ENCODE measurements around the gene HACD2.
"Not testable (repeated sequence)": the region's sequence is repeated elsewhere in the genome, so short reads cannot be mapped to it uniquely, and the experiment has no call there.

The HACD2 gene

DNA sequence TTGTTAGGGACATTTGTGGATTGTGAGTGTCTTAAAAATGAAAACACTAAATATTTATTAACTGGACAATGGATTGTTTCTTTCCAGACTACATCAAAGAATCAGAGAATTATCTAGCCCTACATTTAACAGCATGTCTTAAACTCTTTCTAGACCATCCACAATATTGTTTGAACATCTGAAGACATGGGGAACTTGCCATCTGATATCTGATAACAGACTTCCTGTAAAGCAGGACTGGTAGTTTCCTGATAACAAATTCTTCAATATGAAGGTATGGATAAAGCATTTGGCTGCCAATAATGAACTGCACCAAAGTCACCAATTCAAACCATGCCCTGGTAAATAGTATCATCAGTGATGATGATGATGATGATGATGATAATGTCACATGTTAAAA is 26.2 kb upstream of the HACD2 start:
- no peak for DNase-seq (ENCODE audit: low read depth)

DNA sequence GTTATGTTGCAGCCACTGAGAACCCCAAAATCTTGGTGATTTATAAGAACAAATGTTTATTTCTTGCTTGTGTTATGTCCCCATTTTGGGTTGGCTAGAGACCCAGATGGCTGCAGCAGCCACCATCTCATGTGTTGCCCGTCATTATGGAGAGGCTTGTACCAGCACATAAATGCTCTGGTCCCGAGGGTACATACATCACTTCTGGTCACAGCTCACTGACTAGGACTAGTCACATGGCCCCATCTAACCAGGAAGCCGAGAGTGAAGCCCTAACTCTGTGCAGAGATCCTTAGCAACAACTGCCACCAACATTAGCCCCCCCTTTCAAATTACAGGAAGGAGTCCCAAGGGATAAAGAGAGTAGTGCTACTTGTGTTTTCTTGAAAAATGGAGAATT is 25.5 kb upstream of the HACD2 start:
- DNase-seq (ENCODE audit: low read depth) = no peak

DNA sequence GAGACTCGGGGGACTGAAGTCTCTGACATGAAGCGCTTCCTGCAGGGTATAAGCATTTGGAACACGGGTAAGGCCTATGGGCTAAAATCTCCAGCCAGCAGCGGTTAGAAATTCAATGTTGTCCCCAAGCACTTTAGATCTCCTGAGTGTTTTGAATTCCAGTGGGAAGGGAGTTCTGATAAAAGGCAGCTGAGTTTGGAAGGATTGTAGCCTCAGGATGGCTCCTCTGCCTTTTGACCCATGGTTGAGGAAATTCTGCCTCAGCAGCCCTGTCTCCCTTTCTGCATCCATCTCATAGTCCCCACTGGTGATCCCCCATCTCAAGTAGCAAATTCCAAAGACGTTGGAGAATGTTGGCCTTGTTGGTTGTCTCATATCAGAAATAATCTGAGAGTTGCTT is 24.2 kb upstream of the HACD2 start:
- no peak for DNase-seq (ENCODE audit: low read depth)

DNA sequence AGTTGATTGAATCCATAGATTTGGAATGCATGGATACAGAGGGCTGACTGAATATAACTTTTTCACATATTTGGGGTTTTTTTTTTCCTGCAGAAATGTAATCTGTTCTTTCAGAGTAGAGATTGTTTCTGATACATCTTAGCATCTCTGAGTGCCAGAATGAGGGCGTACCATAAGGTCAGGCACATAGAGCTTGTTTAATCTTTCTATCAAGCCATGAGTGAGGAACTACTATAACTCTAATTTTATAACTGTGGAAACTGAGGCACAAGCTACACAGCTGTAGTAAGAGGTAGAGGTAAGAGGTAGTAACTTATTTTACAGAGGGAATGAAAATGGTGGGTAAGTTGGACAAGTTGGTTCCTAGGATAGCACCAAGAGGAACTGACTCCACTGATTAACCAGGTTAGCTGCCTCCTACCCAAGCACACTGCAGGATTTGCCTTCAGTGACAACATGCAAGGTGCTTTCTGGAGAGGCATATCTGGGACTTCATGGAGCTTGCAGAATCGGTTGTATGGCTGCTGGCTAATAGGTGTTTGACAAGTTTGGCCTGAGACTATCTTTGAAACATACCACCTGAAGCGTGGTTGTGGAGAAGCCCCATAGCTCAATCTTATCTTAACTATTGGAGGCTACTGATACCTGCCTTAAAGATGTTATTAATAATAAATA is 23.5 kb upstream of the HACD2 start:
- no peak for DNase-seq (ENCODE audit: low read depth)

DNA sequence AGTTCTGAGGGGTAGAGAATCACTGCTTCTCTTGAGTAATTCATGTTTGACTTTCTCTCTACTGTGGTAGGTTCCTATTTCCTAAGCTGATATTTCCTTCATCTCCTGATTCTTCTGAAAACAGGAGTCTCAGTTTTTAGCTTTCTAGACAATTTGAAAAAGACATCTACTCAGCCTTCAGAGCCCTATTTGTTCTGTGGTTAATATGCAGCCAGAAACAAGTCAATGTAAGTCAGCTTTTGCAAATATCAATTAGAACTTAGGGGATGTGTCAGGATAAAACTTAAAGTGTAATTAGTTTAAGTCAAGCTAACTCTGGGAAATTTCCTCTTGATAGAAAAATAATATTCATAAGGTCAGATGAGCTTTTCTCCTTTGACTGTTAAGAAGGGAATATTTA is 21.7 kb upstream of the HACD2 start:
- no peak for DNase-seq (ENCODE audit: low read depth)

DNA sequence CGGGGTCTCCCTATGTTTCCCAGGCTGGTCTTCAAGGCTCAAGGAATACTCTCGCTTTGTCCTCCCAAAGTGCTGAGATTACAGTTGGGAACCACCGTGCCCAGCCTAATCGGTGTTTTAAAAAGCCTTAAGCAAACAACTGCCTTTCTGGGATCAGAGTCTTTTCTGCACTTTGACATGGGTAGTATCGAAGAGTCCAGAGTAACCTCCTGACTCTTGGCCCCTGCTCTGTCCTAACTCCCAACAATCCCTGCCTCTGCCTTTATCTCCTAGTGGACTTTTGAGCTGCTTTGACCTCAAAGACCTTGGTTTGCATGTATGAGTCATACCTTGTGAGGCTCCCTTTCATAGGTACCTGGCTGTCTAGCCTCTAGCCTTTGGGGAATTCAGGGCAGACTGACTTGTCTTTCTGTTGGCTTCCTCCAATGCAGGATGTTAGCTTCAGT is 21.0 kb upstream of the HACD2 start:
- DNase-seq (ENCODE audit: low read depth) = no peak

DNA sequence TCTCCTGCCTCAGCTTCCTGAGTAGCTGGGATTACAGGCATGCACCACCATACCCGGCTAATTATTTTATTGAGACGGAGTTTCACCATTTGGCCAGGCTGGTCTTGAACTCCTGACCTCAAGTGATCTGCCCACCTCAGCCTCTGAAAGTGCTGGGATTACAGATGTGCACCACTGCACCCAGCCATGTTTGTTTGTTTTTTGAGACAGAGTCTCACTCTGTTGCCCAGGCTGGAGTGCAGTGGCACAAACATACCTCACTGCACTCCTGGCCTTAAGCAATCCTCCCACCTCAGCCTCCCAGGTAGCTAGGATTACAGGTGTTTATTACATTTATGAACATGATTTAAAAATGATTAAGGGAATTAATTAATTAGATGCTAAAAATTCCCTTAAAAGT is 18.3 kb upstream of the HACD2 start:
- not testable (repeated sequence) for DNase-seq (ENCODE audit: low read depth)

DNA sequence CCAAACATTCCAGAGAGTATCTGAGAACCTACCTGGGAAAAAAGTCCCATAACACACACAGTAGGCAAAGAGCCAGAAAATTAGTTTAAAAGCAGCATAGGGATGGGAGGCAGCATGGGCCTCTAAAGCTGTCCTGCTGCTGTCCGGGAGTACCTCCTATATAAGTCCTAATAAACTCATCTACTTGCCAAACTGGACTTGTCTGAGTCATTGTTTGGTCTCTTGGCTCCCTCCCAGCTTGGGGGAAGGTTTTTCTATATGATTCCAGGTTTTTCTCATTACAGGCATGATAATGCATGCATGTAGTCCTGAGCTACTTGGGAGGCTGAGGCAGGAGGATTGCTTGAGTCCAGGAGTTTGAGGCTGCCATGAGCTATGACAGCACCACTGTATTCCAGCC is 17.5 kb upstream of the HACD2 start:
- no peak for DNase-seq (ENCODE audit: low read depth)

DNA sequence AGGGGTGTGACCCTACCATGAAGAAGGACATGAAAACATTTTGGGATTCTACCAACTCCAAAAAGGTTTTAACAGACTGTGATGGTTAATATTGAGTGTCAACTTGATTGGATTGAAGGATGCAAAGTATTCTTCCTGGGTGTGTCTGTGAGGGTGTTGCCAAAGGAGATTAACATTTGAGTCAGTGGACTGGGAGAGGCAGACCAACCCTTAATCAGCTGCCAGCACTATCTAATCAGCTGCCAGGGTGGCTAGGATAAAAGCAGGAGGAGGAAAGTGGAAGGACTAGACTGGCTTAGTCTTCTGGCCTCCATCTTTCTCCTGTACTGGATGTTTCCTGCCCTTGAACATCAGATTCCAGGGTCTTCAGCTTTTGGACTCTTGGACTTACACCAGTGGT is 16.0 kb upstream of the HACD2 start:
- DNase-seq (ENCODE audit: low read depth) = not testable (repeated sequence)

DNA sequence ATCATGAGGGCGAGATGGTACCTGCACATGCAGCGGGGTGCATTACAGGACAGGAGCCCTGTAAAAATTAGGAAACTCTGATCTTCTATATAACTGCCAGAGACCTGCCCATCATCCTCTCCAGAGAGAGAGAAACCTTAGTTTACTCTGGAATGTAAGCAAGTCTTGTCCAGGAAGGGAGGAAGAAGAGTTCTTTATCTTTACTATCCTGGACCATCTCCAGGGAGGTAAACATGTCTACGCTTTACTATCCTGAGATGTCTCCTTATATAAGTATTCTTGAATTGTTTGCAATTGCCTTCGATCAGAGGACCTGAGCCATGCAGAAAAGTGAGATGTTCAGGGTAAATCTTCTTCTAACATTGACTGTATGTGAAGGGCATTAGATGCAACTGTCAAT is 12.7 kb upstream of the HACD2 start:
- DNase-seq (ENCODE audit: low read depth) = no peak

DNA sequence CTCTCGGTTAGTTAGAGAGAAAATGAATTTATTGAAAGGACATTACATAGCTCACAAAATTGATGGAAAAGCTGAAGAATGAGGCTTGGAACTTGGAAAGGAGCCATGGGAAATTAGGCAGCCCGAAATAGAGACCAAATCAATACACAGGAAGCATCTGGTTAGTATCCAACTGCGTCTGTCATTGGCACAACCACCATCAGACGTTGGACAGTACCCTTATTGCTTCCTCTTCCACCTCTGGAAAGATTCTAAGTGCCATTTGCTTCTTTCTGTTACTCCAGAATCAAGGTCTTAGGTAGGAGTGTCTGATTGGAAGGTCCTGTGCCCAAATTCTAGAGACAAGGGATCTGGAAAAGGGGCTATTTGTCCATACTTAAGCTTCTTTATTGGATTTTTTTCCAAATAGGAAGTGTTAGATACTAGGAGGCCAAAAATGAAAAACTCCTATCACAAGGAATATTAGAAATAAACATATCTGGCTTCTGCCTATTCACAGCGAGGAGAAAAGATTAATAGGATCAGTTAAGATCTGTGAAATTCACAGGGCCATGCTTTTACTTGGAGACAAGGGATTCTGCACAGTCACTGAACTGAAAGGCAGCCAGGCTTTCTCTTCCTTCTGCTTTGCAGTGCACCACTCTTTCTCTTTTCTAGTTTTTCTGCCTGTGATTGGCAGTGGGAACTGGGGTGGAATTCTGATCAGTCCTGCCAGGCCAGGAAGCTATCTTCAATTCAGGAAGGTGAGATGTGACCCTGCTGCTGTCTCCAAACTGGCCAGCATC is 10.7 kb upstream of the HACD2 start:
- DNase-seq (ENCODE audit: low read depth) = no peak

DNA sequence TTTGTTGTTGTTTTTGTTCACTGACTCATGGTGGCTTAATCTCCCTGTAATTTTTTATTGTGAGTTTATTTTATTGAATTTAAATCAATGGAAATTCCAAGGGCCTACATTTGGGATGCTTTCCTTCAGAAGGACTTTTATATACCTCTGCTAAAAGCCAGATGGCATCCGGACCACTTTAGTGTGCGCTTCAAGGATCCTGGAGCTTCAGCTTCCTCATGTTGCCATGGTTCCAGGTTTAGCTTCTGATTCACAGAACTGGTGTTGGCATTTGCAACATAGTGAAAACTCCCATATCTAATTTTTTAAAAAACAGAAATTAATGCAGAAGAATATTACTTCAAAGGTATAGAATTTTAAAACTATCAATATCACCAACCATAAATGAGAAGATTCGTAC is 8.5 kb upstream of the HACD2 start:
- no peak for DNase-seq (ENCODE audit: low read depth)

DNA sequence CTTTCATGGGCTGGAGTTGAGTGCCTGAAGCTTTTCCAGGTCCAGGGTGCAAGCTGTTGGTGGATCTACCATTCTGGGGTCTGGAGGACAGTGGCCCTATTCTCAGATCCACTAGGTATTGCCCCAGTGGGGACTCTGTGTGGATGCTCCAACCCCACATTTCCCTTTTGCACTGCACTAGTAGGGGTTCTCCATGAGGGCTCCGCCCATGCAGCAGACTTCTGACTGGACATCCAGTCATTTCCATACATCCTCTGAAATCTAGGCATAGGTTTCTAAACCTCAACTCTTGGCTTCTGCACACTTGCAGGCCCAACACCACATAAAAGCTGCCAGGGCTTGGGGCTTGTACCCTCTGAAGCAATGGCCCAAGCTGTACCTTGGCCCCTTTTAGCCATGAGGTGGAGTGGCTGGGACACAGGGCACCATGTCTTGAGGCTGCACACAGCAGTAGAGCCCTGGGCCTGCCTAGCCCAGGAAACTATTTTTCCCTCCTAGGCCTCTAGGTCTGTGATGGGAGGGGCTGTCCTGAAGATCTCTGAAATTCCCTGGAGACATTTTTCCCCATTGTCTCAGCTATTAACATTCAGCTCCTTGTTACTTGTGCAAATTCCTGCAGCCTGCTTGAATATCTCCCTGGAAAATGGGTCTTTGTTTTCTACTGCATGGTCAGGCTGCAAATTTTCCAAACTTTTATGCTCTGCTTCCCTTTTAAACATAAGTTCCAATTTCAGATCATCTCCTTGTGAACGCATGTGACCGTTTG is 6.0 kb upstream of the HACD2 start:
- no peak for DNase-seq (ENCODE audit: low read depth)

DNA sequence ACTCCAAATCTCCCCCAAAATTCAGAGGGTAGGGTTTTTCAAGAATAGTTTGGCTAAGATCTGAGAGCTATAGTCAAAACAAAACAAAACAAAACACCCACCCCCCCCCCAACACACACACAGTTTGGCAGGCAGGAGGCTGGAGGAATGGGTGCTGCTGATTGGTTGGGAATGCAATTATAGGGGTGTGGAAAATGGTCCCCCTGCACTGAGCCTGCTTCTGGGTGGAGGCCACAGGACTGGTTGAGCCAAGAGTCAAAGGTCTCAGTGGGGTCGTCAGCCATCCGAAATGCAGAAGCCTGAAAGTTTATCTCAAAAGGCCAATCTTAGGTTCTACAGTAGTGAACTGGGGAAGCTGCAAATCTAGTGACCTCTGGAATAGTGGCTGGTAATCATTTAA is 2.5 kb upstream of the HACD2 start:
- no peak for DNase-seq (ENCODE audit: low read depth)

DNA sequence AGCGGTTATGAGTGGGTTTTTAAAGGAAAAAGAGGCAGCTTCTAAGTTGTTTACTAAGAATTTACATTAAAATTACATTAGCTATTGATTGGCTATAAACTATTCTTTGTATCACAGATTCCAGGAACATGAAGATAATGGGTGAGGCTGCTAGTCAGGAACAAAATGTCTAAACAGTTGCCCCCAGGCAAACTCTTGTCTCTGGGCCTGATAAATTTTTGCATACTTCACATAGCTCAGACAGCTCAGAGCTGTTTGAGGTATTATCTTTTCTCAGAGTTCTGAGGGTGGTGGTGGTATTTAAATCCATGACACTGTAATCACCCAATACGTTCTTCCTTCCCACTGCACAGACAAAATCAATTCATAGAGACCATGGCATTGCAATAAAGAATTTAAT is 2.1 kb upstream of the HACD2 start:
- no peak for DNase-seq (ENCODE audit: low read depth)

DNA sequence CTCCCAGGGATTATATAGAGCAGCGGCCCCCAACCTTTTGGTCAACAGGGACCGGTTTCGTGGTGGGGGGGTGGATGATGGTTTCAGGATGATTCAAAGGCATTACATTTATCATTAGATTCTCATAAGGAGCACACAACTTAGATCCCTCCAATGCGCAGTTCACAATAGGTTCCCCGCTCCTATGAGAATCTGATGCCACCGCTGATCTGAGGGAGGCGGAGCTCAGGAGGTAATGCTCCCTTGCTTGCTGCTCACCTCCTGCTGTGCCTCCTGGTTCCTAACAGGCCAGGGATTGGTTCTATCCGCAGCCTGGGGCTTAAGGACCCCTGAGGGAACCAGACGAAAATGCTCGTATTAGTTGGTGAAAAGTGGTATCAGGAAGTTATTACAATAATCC is 1.3 kb upstream of the HACD2 start:
- no peak for DNase-seq (ENCODE audit: low read depth)

DNA sequence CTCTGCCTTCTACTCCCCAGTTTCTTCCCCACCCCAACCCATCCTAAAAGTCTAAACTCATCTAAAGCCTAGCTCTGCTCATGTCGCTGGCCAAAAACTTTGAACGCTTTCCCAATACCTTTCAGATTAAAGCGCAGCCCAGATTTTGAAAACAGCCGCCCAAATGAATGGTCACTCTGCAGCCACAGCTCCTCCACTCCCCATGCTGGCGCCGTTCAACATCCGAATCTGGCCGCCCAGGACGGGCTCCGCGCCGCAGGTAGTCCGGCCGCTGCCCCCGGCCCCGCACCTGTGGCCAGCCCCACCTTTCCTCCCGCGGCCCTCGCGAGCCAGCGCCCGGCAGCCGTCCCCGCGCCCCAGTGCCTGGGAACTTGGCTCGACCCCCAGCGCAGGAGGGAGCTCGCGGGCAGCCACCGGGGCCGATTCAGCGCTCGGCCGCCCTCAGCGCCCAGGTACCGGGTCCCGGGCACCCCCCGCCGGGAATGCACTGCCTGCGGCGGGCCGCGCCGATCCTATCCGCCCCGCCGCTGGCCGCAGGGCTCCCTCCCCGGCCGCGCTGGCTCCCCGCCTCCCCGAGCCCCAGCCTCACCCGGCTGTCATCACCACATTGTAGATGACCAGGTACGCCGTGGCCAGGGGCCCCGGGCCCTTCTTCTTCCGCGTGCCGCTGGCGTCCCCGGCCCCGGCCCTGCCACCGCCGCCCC is 417 bp downstream of the HACD2 start:
- DNase-seq (ENCODE audit: low read depth) = no peak

DNA sequence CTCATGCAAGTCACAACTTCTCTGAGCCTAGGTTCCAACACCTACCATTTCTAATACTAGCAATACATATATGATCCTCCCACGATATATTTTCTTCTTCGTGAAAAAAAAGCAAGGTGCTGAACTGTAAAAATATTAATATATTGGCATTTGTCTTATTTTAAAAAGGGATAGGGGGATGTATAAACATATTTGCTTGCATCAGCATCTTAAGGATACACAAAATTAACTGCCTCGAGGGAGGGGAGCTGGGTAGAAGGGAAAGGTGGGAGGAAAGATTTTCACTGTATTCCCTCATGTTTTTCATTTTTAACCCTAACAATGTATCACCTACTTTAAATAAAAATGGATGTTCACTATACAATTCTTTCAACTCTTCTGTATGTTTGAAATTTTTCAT is 1.3 kb downstream of the HACD2 start:
- no peak for DNase-seq (ENCODE audit: low read depth)

DNA sequence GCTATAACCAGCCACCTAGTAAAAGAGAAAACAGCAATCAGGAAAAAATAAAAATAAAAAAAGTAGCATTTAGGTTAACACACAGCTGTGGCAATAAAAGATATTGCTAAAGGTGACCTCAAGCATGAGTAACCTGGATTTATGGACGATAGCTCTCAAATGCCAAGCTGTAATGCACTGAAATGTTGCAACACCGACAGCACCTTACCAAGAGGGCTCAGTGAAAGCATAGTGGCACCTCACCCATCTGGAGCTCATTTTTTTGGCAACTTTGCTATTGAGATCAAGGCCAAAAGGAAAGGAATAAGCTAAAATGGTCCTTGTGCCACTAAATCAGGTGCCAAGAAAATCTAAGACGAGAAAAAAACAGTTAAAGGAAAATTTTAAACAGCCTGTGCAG is 2.5 kb downstream of the HACD2 start:
- no peak for DNase-seq (ENCODE audit: low read depth)

DNA sequence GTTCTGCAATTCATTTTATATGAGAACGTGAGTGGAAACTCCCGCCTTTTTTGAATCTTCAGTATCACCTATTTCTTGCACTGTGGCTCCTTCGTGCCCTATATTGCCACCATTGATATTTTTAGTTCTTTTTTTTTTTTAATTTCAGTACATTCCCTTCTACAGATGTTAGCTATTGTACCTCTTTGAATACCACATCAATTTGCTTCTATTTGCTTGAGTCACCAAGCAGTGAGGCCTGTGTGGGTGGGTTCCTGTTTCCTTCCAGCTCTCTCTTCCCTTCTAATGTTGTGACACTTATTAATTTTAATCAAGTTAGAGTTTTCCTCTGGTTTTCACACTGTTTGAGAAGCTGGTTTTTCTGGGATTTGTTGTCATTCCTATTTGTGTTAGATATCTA is 8.7 kb downstream of the HACD2 start:
- DNase-seq (ENCODE audit: low read depth) = no peak

DNA sequence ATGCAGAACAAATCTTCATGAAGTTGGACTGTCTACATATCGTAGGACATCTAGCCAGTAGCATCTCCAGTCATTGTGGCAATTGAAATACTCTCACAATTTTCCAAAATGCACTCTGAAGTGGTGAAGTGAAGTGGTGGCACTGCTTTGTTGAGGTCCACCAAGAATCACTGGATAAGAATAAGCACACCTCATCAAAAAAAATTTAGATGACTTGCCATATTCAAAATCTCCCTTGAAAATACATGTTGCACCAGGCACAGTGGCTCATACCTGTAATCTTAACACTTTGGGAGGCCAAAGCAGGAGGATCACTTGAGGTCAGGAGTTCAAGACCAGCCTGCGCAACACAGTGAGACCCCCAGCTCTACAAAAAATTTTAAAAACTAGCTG is 12.9 kb downstream of the HACD2 start:
- DNase-seq (ENCODE audit: low read depth) = no peak

DNA sequence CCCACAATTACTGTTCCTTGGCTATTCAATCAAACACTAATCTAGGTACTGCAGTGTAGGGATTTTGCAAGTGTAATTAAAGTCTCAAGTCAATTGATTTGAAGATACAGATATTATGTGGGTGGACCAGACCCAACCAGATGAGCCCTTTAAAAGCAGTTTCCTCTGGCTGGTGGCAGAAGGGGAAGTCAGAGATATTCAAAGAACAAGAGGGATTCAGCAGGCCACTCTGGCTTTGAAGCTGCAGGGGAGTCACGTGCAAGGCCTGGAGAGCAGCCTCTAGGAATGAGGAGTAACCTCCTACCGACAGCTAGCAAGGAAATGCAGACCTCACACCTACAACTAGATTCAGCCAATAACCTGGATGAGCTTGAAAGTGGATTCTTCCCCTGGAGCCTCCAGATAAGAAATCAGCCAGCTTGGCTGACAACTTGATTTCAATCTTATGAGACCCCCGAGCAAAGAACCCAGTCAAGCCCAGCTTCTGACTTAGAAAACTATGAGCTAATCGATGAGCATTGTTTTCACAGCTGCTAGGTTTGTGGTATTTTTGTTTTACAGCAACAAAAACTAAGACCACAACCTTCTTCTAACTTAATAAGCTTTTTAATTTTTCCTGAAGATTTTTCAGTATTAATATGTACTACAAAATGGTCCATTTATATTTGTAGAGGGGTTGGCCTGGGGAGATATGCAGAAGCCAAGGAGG is 13.4 kb downstream of the HACD2 start:
- no peak for DNase-seq (ENCODE audit: low read depth)
